Left cardiac atrium (tissue), 4 donors: Measurements from ENCODE around the gene WDR20. TPM values are rescaled to one million over a fixed set of nuclear protein-coding genes. Genes with fewer than 3 reads are reported as not detected.
"Not testable (repeated sequence)": the region's sequence is repeated elsewhere in the genome, so short reads cannot be mapped to it uniquely, and the experiment has no call there.

Experiments used
- ATAC-seq, 2 donors: fragments of 200-7000 bp; cut with Tn5 transposase; one replicate each; pipeline ENCODE4 v1.9.1; 2020; ENCODE audit warnings: mild to moderate bottlenecking in 2 of 2, moderate library complexity in 2 of 2
- DNase-seq: peaks from one replicate; pipeline ENCODE4 v3.0.0-alpha.2; 2020
- intact Hi-C, 2 donors: fragments of 100-400 bp; cut with DNase I; formaldehyde crosslinking; loops; one replicate each; pipeline versions ENCODE4 v1.14.1 to v1.15.1; 2022 to 2023
- total RNA-seq, 2 donors: library from RNA; stranded (reverse); fragmentation: NEBNext Ultra II Directional; extraction: Animal tissue kit (Norgen Biotek cat#: 25700); gene quantifications; one replicate each; pipeline ENCODE4 v1.2.1, GENCODE V29; 2021
- donor health status: DM: no; HTN: yes; CAD: no.
- donor health status: DM: no; HTN: yes; CAD: no; lungs with severe emphysema.
- donor health status: DM: yes; HTN: yes; CAD: no.
- donor health status: Dilated cardiomyopathy.

WDR20 gene
- total RNA-seq, 2 donors from 2014 or later: 23.3 to 23.7 TPM

DNA sequence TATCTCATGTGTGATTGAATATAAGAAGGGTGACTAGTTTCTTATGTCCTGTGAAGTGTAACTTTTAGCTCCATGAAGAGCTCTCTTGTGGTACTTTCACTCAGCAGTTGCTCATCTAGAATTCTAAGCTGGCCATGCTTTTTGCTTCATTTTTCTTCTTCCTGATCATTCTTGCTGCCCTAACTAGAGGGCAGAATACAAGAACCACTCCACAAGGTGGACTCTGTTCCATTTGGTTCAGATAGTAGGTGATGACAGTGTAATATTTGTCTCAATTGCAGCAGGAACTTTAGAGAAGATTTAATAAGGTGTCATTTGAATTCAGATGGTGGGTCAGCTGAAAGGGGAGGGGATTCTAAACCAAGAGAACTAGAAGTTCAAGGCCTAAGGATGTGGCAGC is 17.6 kb downstream of the WDR20 start:
- intact Hi-C loops: no loop called here
- no peak for ATAC-seq
- no peak for DNase-seq

- DNase-seq (no peak), ATAC-seq (no peak)
- intact Hi-C loops: no loop called here
Measured at GRCh38 chr14:102158797-102159196, 19.1 kb downstream of the WDR20 start.

DNA sequence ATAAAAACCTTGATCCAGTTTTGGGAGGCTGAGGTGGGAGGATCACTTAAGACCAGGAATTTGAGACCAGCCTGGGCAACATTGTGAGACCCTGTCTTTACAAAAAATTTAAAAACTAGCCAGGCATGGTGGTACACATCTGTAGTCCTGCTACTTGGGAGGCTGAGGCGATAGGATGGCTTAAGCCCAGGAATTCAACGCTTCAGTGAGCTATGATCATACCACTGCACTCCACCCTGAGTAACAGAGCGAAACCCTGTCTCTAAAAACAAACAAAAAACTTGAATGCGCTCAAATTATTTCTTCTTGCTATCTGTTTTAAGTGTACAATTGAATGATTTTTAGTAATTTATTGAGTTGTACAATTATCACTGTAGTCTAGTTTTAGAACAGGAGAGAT is 20.1 kb downstream of the WDR20 start:
- DNase-seq: no peak
- ATAC-seq: no peak
- intact Hi-C loops: no loop called here

DNA sequence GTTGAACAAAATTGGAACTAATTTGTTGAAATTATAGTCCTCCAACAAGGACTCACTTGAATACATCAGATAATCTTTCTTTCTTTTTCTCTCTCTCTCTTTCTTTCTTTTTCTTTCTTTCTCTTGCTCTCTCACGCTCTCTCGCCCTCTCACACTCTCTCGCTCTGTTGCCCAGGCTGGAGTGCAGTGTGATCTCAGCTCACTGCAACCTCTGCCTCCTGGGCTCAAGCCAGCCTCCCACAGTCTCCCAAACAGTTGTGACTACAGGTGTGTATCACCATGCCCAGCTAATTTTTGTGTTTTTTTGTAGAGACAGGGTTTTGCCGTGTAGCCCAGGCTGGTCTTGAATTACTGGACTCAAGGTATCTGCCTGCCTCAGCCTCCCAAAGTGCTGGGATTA is 22.8 kb downstream of the WDR20 start:
- ATAC-seq: no peak
- intact Hi-C loops: no loop called here
- no peak for DNase-seq

DNA sequence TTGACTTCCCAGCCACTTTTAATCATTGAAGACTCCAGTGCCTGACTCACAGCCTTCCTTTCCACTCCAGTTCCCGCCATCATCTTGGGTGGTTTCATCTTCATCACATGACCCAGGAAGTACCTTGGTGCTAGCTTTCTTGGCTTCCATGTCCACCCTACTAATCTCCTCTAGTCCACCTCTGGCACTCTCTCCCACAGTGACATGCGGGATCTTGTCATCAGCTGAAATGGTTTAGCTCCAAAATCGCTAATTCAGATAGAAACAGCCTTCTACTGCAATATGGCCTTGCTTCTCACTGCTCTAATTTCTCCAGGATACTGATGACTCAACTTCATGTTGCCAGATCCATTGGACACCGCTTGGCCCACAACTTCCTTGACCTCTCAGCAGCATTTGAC is 24.5 kb downstream of the WDR20 start:
- ATAC-seq (peak; percentile 34 to 69), DNase-seq (no peak)
- intact Hi-C loops: no loop called here

DNA sequence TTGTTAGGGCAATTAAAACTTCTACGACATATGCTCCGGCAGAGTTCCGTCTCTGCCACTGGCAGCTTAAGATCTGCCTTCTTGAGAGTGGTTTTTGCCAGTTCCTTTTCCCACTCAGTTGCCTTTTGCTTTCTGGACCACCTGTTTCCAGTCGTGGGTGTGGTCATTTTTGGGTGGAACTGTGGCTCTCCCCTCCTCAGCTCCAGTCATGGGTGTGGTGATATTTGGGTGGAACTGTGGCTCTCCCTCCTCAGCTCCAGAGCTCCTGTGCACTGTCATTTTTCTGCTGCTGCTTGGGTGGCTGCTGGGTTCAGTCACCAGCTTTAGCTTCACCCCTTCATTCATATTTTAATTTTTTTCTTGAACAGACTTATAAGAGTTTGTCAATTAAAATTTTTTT is 25.3 kb downstream of the WDR20 start:
- ATAC-seq (no peak), DNase-seq (no peak)
- intact Hi-C loops: no loop called here

DNA sequence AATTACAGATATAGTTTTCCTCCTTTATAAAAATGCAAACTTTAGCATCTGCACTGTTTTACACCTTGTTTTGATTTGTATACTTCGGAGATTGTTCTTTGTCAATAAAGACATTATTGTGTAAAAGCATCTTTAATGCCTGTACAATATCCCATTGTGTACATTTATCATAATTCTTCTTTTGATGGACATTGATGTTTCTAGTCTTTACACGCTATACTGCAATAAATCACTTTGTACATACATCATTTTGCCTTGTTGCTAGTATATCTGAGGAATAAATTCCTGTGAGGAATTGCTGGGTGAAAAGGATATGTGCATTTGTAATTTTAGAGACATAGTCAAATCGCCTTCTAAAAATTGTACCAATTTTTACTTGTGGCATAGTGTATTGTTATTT is 30.4 kb downstream of the WDR20 start:
- no peak for DNase-seq
- ATAC-seq: no peak
- intact Hi-C loops: no loop called here

DNA sequence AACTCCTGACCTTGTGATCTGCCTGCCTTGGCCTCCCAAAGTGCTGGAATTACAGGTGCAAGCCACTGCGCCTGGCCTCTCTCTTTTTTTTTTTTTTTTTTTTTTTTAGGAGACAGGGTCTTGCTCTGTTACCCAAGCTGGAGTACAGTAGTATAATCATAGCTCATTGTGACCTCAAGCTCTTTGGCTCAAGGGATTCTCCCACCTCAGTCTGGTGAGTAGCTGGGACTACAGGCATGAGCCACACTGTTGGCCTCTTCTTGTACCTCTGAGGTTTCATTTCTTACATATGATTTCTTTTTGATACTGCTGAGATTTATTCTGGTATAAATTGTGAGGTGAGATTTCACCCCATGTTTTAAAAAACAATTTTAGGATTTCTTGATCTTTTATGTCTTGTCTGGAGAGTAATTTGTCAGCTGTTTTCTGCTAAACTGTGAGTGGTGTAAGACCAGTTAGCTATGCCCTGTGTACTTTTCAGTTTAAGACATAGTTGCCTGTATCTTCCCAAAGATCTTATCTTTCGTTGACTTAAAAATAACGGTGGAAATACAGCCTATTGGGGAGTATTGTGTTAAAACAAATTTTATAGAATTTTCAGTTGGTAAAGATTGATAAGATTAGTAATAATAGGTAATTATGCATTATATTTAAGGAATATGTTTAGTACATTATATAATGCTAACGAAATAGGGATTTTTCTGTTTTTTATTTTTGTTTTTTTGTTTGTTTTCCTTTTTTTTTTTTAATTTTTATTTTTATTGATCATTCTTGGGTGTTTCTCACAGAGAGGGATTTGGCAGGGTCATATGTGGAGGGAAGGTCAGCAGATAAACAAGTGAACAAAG is 31.7 kb downstream of the WDR20 start:
- ATAC-seq (peak in 1 of 2 donors; percentile 44), DNase-seq (no peak)
- intact Hi-C loops: no loop called here

DNA sequence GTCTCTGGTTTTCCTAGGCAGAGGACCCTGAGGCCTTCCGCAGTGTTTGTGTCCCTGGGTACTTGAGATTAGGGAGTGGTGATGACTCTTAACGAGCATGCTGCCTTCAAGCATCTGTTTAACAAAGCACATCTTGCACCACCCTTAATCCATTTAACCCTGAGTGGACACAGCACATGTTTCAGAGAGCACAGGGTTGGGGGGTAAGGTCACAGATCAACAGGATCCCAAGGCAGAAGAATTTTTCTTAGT is 32.2 kb downstream of the WDR20 start:
- intact Hi-C loops: not testable (repeated sequence)

DNA sequence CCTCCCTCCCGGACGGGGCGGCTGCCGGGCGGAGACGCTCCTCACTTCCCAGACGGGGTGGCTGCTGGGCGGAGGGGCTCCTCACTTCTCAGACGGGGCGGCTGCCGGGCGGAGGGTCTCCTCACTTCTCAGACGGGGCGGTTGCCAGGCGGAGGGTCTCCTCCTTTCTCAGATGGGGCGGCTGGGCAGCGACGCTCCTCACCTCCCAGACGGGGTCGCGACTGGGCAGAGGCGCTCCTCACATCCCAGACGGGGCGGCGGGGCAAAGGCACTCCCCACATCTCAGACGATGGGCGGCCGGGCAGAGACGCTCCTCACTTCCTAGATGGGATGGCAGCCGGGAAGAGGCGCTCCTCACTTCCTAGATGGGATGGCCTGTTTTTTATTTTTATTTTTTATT is 33.0 kb downstream of the WDR20 start:
- ATAC-seq, intact Hi-C loops, DNase-seq: not testable (repeated sequence)

More for the DNA sequence above, 32.2 kb downstream of the WDR20 start:
- ATAC-seq, DNase-seq: not testable (repeated sequence)

DNA sequence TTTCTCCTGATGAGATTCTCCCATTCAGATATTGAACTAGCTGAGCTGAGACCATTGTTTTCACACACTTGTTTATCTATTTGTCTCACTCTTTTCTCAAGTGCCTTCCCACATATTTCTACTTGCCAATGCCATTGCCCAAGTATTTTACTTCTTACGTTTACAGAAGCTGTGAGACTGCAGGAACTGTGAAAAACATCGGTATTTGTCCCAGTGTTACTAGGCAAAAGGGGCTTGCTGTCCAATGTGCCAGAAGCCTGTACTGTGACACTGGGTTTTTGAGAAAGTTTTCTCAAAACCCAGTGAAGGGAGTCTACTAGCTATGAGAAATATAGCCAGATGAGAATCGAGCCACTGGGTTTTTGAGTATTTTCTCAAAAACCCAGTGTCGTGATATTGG is 37.5 kb downstream of the WDR20 start:
- peak in 1 of 2 donors; percentile 57 for ATAC-seq
- DNase-seq: no peak
- intact Hi-C loops: no loop called here

DNA sequence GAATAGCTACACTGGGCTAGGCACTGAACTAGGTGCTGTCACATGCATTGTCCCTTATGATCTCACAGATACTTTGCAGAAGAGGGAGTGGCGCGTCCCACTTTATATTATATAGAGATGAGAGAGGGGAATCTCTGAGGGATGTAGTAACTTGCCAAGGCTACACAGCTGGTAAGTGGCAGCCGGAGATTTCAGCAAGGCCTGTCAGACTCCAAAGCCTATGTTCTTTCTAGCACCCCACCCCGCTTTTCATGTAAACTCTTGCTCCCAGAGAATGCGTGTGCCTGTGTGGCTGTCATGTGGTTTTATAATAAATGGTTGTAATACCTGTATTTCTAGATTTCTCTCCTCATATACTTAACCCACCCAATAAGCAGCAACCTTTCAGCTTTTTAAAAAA is 39.1 kb downstream of the WDR20 start:
- ATAC-seq: no peak
- intact Hi-C loops: no loop called here
- no peak for DNase-seq

DNA sequence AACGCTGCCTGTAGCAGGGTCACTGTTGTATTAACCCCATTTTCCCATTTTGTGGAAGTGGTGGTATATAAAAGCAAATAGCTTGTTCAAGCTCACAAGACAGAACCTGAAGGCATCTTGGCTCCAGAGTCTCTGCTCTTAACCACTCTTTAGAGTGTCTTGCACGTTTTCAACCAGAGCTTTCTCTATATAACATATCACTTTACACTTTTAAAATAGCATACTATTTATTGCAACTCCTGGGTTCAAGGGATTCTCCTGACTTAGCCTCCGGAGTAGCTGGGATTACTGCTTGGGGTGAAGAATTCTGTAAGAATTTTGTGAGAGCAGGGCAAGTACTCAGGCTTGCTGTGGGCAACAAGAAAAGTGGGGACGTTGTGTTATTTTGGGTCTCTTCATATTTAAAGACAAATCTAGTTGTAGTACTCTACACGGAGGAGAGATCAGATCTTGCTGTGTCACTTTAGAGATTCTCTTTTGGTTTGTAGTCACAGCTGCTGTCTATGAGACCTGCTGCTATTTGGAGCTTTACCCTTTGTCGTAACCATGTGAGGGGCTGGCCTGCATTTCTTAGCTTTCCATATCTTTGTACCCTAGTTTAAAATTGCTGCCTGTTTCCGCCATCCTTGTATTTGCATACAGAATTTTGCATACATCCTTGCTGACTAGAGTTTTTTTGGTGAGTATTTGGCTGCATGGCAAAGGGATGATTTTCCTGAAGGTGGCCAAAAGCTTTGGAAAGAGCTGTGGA is 40.7 kb downstream of the WDR20 start:
- intact Hi-C loops: no loop called here
- ATAC-seq (no peak), DNase-seq (no peak)

DNA sequence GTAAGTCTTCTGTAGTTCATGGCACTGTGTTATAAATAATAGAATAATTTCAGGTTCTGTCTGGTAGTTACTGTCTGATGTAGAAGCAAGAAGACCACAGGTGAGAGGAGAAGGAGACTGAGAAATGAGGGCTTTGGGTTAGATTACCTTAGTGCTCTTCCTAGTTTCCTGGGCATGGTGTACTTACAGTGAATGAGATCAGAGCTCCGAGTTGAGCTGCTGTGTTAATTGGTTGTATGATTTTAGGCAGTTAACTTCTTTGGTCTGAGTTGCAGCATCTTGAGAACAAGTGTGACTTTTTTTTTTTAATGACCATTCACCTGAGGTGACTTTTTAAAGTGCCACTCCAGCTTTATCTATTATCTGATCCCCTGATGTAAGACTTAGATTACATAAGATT is 41.5 kb downstream of the WDR20 start:
- DNase-seq (no peak), ATAC-seq (no peak)
- intact Hi-C loops: no loop called here

DNA sequence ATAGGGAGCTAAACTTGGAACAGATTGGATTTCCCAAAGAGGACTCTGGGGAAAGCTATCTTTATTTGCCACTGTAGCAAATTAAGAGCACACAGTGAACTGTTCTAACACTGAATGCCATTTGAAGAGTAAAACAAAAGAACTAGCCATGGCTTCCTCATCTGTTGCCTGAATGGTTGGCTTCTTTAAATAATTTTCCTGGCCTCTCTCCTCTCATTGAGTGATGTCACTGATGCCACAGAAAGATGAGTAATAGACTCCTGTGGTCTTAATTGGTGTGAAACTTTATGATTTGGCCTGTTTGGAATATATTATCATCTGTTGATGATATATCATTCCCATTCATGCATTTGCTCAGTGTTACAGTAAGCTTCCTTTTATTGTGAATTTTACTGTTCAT is 42.5 kb downstream of the WDR20 start:
- intact Hi-C loops: no loop called here
- ATAC-seq (no peak), DNase-seq (no peak)

- intact Hi-C loops: no loop called here
- ATAC-seq: no peak
- DNase-seq: no peak
Measured at GRCh38 chr14:102182936-102183619, 43.4 kb downstream of the WDR20 start.

GRCh38 chr14:102183886-102184285 is 44.2 kb downstream of the WDR20 start:
- ATAC-seq (no peak), DNase-seq (no peak)
- intact Hi-C loops: no loop called here

- DNase-seq: no peak
- ATAC-seq: no peak
- intact Hi-C loops: no loop called here
Measured at GRCh38 chr14:102184316-102185035, 44.8 kb downstream of the WDR20 start.

DNA sequence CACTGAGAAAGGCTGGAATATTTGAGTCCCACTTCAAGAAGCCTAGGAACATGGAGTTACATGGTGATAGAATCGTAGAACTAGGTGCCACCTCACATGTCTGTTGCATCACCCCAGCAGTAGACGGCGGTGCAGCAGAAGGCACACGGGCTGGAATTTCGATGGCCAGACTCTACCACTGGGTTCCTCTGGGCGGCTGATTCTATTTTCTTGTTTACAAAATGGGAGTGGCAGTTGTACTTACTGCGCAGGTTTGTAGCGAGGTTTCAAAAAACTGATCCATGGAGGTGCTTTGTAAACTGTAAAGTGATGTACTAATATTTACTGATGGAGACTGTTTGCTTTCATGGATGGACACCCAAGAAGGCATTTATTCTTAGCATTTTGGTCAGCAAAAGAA is 45.7 kb downstream of the WDR20 start:
- ATAC-seq: no peak
- DNase-seq: no peak
- intact Hi-C loops: no loop called here

GRCh38 chr14:102187044-102187443 is 47.3 kb downstream of the WDR20 start:
- ATAC-seq (peak; percentile 58 to 78), DNase-seq (no peak)
- intact Hi-C loops: no loop called here
